ENCODE data around the gene TRPV3.

TRPV3 gene

GRCh38 chr17:3542410-3543088 lies 15.1 kb downstream of the TRPV3 start:
- H3K27ac ChIP-seq: no peak overlapping the region
- H3K9me3 ChIP-seq (ENCODE audit: severe bottlenecking): no peaks in the 10 kb centered on the region
- no peaks in the 10 kb centered on the region for H3K36me3 ChIP-seq
- H3K27me3 ChIP-seq (ENCODE audit: insufficient read depth, low read depth, severe bottlenecking): no peaks in the 10 kb centered on the region
- H3K4me3 ChIP-seq (ENCODE audit: low read depth, low read length): no peak overlapping the region
- DNase-seq: no peak
- no peak for TF ChIP-seq CTCF (IDR thresholded peaks at IDR 0.05; ENCODE audit: low read depth, low read length)

- H3K4me3 ChIP-seq (ENCODE audit: low read depth, low read length): no peak overlapping the region
- H3K27ac ChIP-seq: no peak overlapping the region
- H3K9me3 ChIP-seq (ENCODE audit: severe bottlenecking): no peaks in the 10 kb centered on the region
- no peaks in the 10 kb centered on the region for H3K27me3 ChIP-seq (ENCODE audit: insufficient read depth, low read depth, severe bottlenecking)
- no peak for TF ChIP-seq CTCF (IDR thresholded peaks at IDR 0.05; ENCODE audit: low read depth, low read length)
- DNase-seq: no peak
- H3K36me3 ChIP-seq: no peaks in the 10 kb centered on the region
These were observed 17.6 kb downstream of the TRPV3 start for GRCh38 chr17:3539881-3540540.

GRCh38 chr17:3536716-3537115 lies 20.9 kb downstream of the TRPV3 start:
- no peak overlapping the region for H3K27ac ChIP-seq
- no peaks in the 10 kb centered on the region for H3K9me3 ChIP-seq (ENCODE audit: severe bottlenecking)
- DNase-seq: no peak
- no peaks in the 10 kb centered on the region for H3K27me3 ChIP-seq (ENCODE audit: insufficient read depth, low read depth, severe bottlenecking)
- no peak overlapping the region for H3K4me3 ChIP-seq (ENCODE audit: low read depth, low read length)
- no peaks in the 10 kb centered on the region for H3K36me3 ChIP-seq
- TF ChIP-seq CTCF (IDR thresholded peaks at IDR 0.05; ENCODE audit: low read depth, low read length): no peak

- peak overlapping the region; percentile 41 for H3K4me3 ChIP-seq (ENCODE audit: low read depth, low read length)
- peak; percentile 76 for DNase-seq
These were observed 22.2 kb downstream of the TRPV3 start for GRCh38 chr17:3535253-3535995.

GRCh38 chr17:3534881-3535252 lies 22.7 kb downstream of the TRPV3 start:
- Histone ChIP-seq H3K9me3 (ENCODE audit: severe bottlenecking) (no peaks in the 10 kb centered on the region), H3K36me3 (no peaks in the 10 kb centered on the region), H3K27ac (no peak overlapping the region), H3K4me3 (ENCODE audit: low read depth, low read length) (no peak overlapping the region), H3K27me3 (ENCODE audit: insufficient read depth, low read depth, severe bottlenecking) (no peaks in the 10 kb centered on the region)
- no peak for TF ChIP-seq CTCF (IDR thresholded peaks at IDR 0.05; ENCODE audit: low read depth, low read length)
- peak; percentile 27 for DNase-seq

More at GRCh38 chr17:3535253-3535995, 22.2 kb downstream of the TRPV3 start:
- H3K27me3 ChIP-seq (ENCODE audit: insufficient read depth, low read depth, severe bottlenecking): no peaks in the 10 kb centered on the region
- H3K36me3 ChIP-seq: no peaks in the 10 kb centered on the region
- H3K27ac ChIP-seq: peak overlapping the region; percentile 39
- peak; percentile 90 for TF ChIP-seq CTCF (IDR thresholded peaks at IDR 0.05; ENCODE audit: low read depth, low read length)
- H3K9me3 ChIP-seq (ENCODE audit: severe bottlenecking): no peaks in the 10 kb centered on the region

Measured in WERI-Rb-1 (cell line).